AG08395 (cell line): ENCODE data around the gene PRM1.

Experiments
- DNase-seq: peaks from one replicate; pipeline ENCODE4 v3.0.0; 2012; ENCODE audit warnings: mixed read lengths, low spot score

Gene PRM1

GRCh38 chr16:11253995-11254912 lies 26.9 kb downstream of the PRM1 start:
- DNase-seq: no peak

DNA sequence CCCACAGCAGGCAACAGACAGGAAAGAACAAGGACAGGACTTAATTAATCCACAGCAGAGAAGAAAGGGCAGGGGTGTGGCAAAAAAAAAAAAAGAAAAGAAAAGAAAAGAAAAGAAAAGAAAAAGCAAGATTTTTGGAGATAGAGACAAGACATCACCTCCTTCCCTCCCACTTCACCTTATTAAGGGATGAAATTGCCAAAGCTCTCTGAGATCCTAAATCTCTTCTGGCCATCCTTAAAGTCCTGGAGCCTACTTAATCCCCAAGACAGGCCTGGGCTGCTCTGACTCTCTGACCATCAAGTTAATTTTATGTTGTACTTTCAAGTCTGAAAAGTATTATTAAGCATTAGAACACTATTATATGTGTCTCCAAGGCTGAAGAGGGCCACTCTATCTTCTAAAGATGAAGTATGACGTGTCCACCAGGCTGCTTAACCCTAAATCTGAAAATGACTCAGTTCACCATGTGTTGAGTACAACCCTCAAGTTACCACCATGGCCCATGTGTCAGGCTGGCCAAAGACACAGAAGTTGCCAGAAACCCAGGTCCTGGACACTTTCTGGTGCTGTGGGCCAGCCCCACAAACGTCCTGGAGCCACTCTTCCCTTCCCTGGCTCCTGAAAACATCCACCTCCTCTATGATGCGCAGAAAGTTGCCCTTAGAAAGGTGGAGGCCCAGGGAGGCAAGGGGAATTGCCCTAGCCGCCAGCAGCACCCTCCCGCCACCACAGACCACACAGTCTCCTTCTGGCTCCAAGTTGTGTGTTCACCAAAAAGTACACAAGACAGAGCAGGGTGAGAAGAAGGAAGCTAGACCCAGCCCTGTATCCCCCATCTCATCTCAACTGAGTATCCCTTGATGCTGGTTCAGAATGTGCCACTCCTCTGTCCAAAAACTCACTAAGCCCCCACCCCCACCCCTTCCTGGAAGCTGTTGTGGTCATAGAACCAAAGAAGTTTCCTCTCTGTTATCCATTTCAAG lies 27.8 kb downstream of the PRM1 start:
- peak; percentile 31 for DNase-seq

- no peak for DNase-seq
Measured at GRCh38 chr16:11252482-11252931, 28.6 kb downstream of the PRM1 start.

- DNase-seq: peak; percentile 41
Measured at GRCh38 chr16:11251525-11252481, 29.3 kb downstream of the PRM1 start.

- no peak for DNase-seq
Measured at GRCh38 chr16:11250786-11251524, 30.2 kb downstream of the PRM1 start.

DNA sequence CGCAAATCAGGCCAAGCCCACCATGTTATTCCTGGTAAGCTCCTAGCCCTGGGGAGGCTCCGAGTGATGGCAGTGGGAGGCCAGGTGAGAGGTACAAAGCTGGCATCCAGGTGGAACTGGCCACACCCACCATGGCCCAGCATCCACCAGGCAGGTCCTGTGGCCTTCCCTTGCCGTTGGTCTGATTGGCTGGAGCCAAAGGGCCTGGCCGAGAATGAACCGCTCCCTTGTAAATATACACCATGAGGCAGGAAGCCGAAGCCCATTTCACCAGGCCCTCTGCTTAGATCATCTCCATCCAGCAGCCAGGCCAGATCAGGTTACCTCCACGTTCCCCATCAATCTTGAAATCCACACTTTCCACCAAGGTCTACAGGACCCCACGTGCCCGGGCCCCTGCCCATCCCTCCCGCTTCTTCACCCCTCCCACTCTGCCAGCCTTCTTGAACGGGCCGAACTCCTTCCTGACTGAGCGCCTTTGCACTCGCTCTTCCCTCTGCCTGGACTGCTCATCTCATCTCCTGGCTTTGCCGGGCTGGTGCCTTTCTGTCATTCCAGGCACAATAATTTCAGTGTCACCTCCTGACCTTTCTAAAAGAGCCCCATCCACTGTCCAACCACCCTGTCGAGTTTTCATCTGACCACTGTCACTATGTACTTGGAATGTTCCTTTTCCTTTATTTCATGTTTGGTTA lies 30.9 kb downstream of the PRM1 start:
- no peak for DNase-seq

DNA sequence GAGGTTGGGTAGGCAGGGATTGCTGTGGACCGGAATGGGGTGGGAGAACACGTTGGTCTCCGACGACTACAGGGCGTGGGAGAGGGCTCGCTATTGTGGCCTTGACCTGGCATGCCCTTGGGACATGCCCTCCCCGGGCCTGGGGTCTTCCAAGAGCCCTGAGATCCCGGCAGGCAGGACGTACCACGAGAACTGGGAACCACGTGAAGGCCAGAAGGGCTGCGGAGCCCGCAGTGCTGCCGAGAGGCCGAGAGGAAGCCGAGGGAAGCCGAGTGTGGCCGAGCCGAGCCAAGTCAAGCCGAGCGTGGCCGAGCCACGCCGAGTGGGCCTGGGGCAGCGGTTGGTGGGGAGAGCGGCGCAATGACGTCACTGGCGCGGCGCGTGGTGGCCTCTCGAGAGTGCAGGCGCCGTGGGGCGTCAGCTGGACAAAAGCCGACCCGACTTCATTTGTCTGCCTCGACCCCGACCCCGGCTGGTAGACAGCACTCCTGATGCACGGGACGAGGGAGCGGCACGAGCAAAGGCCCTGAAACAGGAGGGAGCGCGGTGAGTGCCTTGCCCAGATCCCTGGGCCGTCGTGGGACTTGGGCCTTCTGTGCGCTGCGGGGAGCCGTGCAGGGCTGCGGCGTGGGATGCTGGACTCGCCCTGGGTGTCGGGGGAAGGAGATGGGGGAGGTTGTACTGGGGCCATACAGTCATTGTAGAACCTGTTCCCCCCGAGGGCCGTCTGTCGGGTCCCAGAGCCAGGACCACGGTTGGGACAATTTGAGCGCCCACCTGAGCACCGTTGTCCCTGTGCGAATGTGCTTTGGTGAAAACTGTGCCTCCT lies 31.7 kb downstream of the PRM1 start:
- no peak for DNase-seq

GRCh38 chr16:11248133-11248532 lies 33.0 kb downstream of the PRM1 start:
- no peak for DNase-seq

DNA sequence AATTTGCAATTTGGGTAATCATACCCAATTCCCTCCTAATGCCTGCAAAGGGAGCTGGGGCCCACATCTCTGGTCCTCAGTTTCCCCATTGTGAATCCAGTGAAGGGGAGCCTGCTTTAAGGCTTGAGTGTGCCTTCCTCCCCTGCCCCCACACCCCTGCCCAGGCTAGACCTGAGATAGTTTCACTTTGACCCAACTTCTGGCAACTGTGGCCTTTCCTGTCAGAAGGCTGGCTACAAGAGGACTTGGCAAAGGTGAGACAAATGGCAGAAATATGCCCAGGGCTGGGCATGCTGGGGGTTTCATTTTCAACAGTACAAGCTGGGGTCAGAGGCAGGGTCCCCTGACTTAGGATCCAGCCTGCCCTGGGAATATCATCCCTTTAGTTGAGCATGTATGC lies 35.1 kb downstream of the PRM1 start:
- DNase-seq: no peak

- DNase-seq: no peak
Measured at GRCh38 chr16:11245222-11245737, 35.9 kb downstream of the PRM1 start.

GRCh38 chr16:11242658-11243057 lies 38.5 kb downstream of the PRM1 start:
- no peak for DNase-seq

GRCh38 chr16:11241480-11242204 lies 39.5 kb downstream of the PRM1 start:
- DNase-seq: no peak

DNA sequence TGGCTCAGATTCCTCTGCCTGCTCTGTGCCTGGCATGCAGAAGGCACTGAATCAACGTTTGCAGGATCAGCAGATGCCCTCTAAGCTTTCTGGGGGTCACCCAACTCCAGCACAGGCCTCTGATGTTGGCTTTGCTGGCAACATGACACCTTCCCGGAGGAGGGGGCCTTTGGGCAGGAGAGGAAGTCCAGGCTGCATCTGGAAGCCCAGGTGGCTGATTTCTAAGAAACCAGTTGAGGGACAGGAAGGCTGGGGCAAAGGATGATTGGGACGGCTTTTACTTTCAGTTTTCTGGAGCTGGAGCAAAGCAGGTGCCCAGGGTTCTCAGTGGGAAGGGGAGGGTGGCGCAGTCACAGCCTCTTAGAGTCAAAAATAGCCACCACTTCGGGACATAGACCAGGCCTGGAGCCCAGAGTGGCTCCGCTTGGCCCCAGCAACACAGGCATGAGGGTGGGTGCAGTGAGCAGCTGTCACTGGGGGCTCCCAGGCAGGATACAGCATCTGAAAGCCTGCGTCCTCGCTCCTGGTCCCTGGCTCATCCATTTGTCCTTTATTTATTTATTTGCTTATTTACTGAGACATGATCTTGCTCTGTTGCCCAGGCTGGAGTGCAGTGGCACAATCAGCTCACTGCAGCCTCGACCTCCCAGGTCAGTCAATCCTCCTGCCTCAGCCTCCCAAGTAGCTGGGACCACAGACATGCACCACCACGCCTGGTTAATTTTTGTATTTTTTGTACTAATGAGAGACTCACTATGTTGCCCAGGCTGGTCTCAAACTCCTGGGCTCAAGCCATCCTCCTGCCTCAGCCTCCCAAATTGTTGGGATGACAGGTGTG lies 40.3 kb downstream of the PRM1 start:
- no peak for DNase-seq

- DNase-seq: no peak
Measured at GRCh38 chr16:11239644-11240632, 41.2 kb downstream of the PRM1 start.

DNA sequence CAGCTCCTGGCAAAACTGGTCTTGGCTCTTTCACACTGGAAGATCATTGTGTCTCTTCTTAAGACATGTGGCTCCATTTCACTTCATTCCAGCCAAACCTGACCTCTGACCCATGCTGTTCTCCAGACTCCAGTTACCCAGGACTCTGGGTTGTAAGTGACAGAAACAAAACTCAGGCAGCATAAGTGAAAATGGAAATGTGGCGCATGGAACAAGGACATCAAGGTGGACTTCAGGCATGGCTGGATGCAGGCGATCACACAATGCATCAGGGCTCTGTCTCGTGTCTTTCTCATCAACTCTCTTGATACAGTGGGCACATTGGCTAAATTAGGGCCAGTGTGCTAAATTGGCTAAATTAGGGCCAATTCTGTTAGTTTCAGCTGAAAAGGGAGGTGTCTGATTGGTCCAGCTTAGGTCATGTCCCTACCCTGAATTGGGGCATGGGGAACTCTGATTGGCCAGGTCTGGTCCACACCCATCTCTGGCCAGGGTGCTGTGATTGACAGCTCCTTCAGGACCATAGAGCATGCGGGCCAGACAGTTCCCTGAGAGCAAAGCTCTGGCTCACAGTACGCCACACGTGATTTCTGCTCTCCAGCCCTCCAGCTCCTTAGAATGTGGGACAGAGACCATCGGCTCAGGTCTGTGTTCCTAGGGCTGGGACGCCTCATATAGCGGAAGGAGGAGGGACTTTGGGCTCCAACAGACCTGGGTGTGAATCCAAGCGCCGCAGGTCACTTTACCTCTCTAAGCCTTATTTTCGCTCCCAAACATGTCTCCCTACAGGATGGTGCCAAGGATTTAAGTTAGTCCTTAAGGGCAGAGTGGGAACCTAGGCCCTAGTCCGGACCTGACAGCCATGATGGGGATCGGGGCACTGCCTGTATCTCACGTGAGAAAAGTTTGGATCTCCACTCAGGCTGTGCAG lies 42.6 kb downstream of the PRM1 start:
- DNase-seq: no peak
